Right kidney (tissue), 9 donors: ENCODE data around the gene CRABP2.

ENCODE experiments used
- DNase-seq: peaks from one replicate; pipeline ENCODE4 v3.0.0-alpha.2; 2016
- long read RNA-seq, 8 donors: transcript quantifications; one replicate each; lab custom pipeline, GENCODE V29; 2026

Gene CRABP2
- long read RNA-seq, donor 1, transcript CRABP2-203 (4 exons, 992 nt), result major isoform, 69 of 93 reads
- long read RNA-seq, donor 1, partial matches to known transcripts, result 23 of 93 reads
- long read RNA-seq, donor 1, other reads (novel, unspliced or antisense), result 0 of 93 reads
- long read RNA-seq, donor 2, transcript CRABP2-203 (4 exons, 992 nt), result major isoform, 28 of 35 reads
- long read RNA-seq, donor 2, partial matches to known transcripts, result 6 of 35 reads
- long read RNA-seq, donor 2, other reads (novel, unspliced or antisense), result 0 of 35 reads
- long read RNA-seq, donor 3, transcript CRABP2-203 (4 exons, 992 nt), result major isoform, 21 of 26 reads
- long read RNA-seq, donor 3, partial matches to known transcripts, result 5 of 26 reads
- long read RNA-seq, donor 3, other reads (novel, unspliced or antisense), result 0 of 26 reads
- long read RNA-seq, donor 4, transcript CRABP2-203 (4 exons, 992 nt), result major isoform, 41 of 58 reads
- long read RNA-seq, donor 4, partial matches to known transcripts, result 15 of 58 reads
- long read RNA-seq, donor 4, other reads (novel, unspliced or antisense), result 0 of 58 reads
- long read RNA-seq, donor 5, transcript CRABP2-203 (4 exons, 992 nt), result major isoform, 63 of 98 reads
- long read RNA-seq, donor 5, partial matches to known transcripts, result 30 of 98 reads
- long read RNA-seq, donor 5, other reads (novel, unspliced or antisense), result 0 of 98 reads
- long read RNA-seq, donor 6, transcript CRABP2-203 (4 exons, 992 nt), result major isoform, 32 of 38 reads
- long read RNA-seq, donor 6, partial matches to known transcripts, result 5 of 38 reads
- long read RNA-seq, donor 6, other reads (novel, unspliced or antisense), result 0 of 38 reads
- long read RNA-seq, donor 7, transcript CRABP2-203 (4 exons, 992 nt), result major isoform, 106 of 137 reads
- long read RNA-seq, donor 7, partial matches to known transcripts, result 30 of 137 reads
- long read RNA-seq, donor 7, other reads (novel, unspliced or antisense), result 0 of 137 reads
- long read RNA-seq, donor 8, transcript CRABP2-203 (4 exons, 992 nt), result major isoform, 56 of 71 reads
- long read RNA-seq, donor 8, partial matches to known transcripts, result 13 of 71 reads
- long read RNA-seq, donor 8, other reads (novel, unspliced or antisense), result 0 of 71 reads

- no peak for DNase-seq
Measured at GRCh38 chr1:156705321-156705917, at the start of gene CRABP2. Gene CRABP2 (minus strand): TSS chr1:156705583. CDS start chr1:156705446, 137 bp downstream.

- no peak for DNase-seq
Measured at GRCh38 chr1:156754219-156754618, 48.8 kb upstream of the CRABP2 start.

GRCh38 chr1:156752843-156753482 lies 47.6 kb upstream of the CRABP2 start:
- DNase-seq, result no peak

GRCh38 chr1:156751757-156752481 lies 46.5 kb upstream of the CRABP2 start:
- DNase-seq, result peak; percentile 83

GRCh38 chr1:156751451-156751756 lies 46.0 kb upstream of the CRABP2 start, which contains the start of gene HDGF:
Gene HDGF (minus strand): TSS chr1:156751675. CDS start chr1:156751429, 246 bp downstream.
- no peak for DNase-seq

GRCh38 chr1:156750711-156751450 lies 45.5 kb upstream of the CRABP2 start:
- peak; percentile 79 for DNase-seq

- peak; percentile 56 for DNase-seq
Measured at GRCh38 chr1:156750191-156750672, 44.8 kb upstream of the CRABP2 start.

GRCh38 chr1:156749419-156750118 lies 44.2 kb upstream of the CRABP2 start:
- DNase-seq, result no peak

GRCh38 chr1:156748670-156749418 lies 43.5 kb upstream of the CRABP2 start:
- DNase-seq, result no peak

GRCh38 chr1:156747742-156748669 lies 42.6 kb upstream of the CRABP2 start:
- DNase-seq, result no peak

- peak; percentile 89 for DNase-seq
Measured at GRCh38 chr1:156746728-156747631, 41.6 kb upstream of the CRABP2 start.

GRCh38 chr1:156746406-156746727 lies 41.0 kb upstream of the CRABP2 start:
- no peak for DNase-seq

GRCh38 chr1:156745881-156746280 lies 40.5 kb upstream of the CRABP2 start:
- no peak for DNase-seq

- DNase-seq, result no peak
Measured at GRCh38 chr1:156744786-156745419, 39.5 kb upstream of the CRABP2 start.

GRCh38 chr1:156744344-156744743 lies 39.0 kb upstream of the CRABP2 start:
- DNase-seq, result no peak
